Stimulated activated CD8-positive, alpha-beta memory T cell treated with anti-CD3 and anti-CD28 coated beads, Interleukin-7, amount 100 ng/mL, for 4 hours (primary cell): ENCODE results near the gene C11orf52.
"Not testable (repeated sequence)": the region's sequence is repeated elsewhere in the genome, so short reads cannot be mapped to it uniquely, and the experiment has no call there.

Experiments used
- DNase-seq, 2 donors: peaks; one replicate each; pipeline ENCODE4 v3.0.0-alpha.2; 2020; ENCODE audit warnings: low read depth in 2 of 2

C11orf52 gene

DNA sequence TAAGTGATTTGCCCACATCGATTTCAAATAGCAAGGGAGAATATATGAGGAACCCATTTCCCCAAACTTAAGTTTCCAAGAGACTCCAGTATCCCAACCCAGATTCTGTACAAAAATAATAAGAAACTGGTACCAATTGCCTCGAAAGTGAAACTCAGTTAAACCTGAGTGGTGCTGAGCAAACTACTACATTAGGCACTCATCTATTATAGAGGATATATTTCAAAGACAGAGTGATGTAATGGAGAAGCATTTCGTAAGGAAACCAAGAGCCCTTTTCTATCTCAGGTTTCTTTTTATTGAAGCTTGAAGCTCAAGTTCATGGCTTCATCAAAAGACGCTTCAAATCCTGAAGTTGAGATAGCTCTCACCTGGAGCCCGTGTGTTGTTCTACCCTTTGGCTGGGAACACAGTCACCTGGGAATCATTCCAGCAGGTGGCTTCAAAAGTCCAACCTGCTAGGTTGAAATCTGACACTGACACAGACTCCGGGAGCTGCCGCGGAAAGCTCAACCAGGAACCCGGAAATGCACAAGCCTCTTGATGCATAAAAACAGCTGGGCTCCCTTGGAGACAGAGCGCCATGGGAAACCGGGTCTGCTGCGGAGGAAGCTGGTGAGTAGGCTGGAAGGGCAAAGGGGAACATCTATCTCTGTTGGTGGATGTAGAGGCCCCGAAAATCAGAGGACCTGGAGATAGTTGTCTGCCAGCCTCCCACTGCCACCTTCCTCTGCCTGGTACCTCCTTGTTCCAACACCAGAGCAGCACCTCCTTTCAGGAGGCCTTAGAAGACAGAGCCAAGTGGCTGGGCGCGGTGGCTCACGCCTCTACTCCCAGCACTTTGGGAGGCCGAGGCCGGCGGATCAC is at the start of gene C11orf52:
C11orf52 (plus strand) TSS at position 524 of the 867 bp plus-strand sequence; CDS start at position 584, 60 bp downstream.
- no peak for DNase-seq

DNA sequence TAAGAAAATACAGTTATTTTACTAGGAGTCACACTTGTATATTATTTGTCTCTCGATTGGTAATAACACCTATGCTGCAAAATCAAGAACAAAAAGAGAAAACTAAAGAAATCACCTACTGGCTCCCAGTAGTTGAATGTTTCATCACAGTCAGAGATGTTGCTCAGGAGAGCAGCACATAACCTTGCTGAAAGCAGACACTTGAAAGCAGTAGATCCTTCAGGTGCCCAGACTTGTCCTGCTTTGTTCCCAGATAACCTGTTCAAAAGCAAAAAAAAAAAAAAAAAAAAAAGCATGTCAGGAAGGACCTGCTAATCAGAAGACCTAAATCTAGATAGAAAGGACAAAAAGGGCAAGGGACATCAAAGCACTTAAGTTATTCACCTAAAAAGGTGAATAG is 48.6 kb upstream of the C11orf52 start:
- no peak for DNase-seq

- no peak for DNase-seq
Observed at GRCh38 chr11:111870522-111870885, 48.2 kb upstream of the C11orf52 start.

DNA sequence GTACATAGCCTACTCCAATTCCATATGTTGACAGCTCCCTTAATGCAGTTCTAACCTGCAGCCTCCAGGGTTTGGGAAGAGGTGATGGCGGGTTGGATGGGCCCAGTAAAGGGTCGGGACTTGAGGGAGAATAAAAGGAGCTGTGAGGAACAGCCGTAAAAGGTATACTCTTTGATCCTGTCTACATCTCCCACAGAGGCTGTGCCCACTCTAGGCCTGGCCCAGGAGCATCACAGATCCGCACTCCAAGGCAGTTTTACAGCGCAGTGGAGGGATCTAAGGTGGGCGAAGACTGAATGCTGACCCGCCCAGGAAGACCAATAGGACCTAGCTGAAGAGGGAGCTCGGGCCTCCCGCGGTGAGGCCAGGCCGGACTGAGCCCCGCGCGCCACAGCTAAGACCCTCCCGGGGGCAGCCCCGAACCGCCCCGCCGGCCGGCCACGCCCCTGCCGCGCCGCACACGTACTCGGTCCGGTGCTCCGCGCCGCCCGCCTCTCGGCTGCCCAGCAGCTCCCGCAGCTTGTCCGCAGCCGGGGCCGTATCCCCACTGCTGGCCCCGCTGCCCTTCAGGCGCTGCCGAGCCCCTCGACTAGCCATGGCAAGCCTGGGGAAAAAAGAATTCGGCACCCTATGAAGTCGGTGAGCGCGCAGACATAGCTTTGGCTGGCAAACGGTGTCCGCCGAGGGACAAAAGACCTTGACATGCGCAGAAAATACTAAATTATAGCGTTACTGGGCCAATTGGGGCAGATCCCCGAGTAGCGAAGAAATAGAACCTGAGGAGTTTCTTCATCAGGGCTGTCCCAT is 47.6 kb upstream of the C11orf52 start, which contains the start of gene ALG9:
ALG9 (minus strand) TSS at position 696 of the 807 bp plus-strand sequence; CDS start at position 597, 99 bp downstream.
- peak; percentile 80 to 81 for DNase-seq

DNA sequence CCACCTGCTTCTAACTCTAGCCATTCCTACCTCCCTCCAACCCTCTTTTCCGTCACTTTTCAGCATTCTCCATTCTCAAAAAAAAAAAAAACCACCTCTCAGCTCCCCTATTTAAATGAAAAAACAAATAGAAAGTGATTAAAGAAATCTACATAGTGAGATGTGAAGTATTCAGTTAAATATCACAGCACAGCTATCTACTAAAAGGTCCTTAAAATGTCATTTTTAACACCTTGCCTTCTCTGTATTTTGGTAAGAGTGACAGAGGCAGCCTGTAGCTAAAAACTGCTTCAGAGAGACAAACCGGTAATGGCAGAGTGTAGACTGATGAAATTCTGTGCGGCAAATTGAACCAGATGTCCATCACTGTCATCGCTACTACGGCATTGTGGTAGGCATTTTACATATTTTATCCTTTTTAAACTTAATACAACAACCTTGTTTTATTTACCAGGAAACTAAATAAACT is 47.0 kb upstream of the C11orf52 start:
- DNase-seq: no peak

DNA sequence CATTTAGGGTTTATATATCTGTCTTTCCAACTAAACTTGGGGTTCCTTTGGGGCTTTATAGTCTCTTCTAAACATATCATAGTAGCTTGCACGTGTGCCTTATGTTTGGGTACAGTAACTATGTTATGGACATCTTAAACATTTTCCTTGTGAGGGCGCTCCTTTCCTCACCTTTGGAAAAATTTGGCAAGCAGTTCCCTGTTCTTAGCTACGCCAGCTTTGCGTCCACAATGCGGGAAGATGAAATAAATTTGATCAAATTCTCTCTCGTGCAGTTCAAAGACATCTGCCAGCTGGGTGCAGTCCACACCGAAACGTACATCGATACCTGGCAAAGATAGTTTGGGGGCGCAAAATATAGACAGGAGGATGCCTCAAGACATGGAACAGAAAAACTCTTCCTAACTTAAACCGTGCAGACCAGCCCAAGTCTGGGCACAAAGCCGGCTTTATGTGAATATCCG is 40.3 kb upstream of the C11orf52 start:
- DNase-seq: no peak

DNA sequence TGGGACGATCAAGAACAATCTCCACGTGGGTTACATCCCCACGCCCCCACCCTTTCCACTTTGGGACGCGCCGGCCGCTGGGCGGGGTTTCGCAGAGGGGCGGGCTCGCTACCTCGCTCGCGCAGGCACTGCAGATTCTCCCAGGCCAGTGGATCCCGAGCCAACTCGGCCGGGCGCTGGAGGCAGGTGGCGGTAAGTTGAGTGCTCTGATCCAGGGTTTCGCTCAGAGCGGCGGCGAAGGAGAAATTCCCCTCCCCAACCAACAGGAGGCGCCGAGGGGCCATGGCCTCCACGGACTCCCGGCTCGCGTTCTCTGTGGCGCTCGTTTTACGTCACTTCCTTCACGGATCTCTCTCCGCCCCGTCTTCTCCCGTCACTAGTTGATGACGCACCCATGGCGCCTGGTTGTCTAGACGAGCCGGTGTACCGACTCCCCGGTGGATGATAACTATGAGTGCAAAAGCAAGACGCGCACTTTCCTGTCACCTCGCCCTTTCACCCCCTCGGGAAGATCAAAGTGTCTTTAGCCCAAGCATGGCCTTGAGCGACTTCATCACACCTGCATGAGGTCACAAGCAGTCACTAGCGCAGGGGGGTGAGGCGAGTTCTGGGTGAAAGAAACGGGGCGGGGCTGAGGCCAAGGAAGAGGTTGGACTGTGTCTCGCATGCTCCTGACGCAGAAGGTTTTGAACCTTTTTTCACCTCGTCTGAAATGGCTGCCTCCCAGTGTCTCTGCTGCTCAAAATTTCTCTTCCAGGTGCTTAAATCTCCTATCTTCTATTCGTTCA is 39.7 kb upstream of the C11orf52 start, which contains the start of the genes CFAP68 and FDXACB1:
CFAP68 (plus strand) TSS at position 693 of the 788 bp plus-strand sequence; CDS start at position 713, 20 bp downstream.
FDXACB1 (minus strand) TSS at position 317 of the 788 bp plus-strand sequence; CDS start at position 284, 33 bp downstream.
- peak; percentile 89 to 94 for DNase-seq

GRCh38 chr11:111879637-111879960 is 39.1 kb upstream of the C11orf52 start:
- no peak for DNase-seq

GRCh38 chr11:111882202-111882601 is 36.5 kb upstream of the C11orf52 start:
- no peak for DNase-seq

DNA sequence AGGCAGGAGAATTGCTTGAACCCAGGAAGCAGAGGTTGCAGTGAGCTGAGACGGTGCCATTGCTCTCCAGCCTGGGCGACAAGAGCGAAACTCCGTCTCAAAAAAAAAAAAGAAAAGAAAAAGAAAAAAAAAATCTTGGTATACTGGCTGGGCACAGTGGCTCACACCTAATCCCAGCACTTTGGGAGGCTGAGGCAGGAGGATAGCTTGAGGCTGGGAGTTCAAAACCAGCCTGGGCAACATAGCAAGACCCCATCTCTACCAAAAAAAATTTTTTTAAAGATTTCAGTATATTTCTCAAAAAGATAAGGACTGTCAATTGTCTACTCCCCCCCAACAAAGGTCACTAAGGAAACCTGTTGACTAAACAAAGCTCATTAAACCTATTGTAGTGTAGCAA is 33.7 kb upstream of the C11orf52 start:
- not testable (repeated sequence) for DNase-seq

- no peak for DNase-seq
Observed at GRCh38 chr11:111886032-111886431, 32.7 kb upstream of the C11orf52 start.

GRCh38 chr11:111886844-111887243 is 31.9 kb upstream of the C11orf52 start:
- no peak for DNase-seq

GRCh38 chr11:111905411-111905810 is 13.3 kb upstream of the C11orf52 start:
- DNase-seq: no peak

DNA sequence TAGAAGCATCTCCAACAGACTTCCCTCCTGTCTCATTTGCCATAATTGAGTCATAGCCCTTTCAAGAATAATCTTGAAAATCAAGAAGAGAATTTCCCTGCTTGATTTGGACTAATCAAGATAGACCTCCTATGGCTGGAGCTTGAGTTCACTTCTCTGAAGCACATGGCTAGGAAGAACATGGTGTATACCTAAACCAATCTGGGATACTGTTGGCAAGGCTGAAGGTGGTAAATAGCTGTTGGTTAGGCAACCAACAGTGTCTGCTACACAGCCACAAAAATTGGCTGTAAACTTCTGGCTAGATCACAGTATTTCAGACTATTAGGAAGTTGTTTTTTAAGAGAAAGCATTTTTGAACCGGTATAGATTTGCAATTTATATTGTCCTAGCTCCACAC is 12.0 kb upstream of the C11orf52 start:
- no peak for DNase-seq

GRCh38 chr11:111908639-111909305 is 9.9 kb upstream of the C11orf52 start:
- no peak for DNase-seq

- no peak for DNase-seq
Observed at GRCh38 chr11:111909378-111909777, 9.3 kb upstream of the C11orf52 start.

GRCh38 chr11:111910676-111911562 is 7.8 kb upstream of the C11orf52 start:
- no peak for DNase-seq

DNA sequence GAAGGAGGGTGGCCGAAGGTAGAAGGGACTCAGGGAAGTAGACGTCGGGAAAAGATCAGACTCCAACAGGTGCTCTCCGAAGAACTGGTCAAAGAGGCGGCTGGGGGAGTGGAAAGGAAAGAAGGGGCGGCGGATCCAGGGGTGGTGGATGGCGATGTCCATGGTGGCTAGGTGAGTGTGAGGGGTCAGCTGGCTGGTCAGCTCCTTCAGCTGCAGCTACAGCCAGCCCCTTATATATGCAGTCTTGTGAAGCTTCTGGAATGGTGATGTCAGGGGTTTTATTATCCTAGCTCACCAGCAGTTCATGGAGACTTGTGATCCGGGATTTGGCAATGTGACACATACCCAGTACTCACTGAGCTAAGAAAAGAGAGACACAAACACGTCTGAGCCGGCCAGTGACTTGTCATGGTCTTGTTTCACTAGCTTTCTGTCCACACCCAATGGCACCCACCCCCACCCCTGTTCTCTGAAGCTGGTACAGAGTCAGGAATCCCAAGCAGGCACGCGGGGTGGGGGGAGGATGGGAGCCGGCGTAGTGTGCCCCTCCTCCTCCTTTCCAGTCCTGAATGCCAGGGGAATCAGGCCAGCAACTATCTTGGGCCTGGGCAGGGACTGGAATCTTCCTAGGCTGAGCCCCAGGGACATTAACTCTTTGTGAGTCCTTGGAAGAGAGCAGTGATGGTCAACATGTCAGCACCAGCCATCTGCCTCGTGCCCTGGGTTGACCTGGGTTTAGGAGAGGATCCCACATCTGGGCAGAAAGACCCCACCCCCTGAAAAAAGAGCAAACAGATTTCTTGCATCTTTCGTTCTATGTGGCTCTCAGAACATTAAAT is 6.9 kb upstream of the C11orf52 start, which contains the start of gene CRYAB:
CRYAB (minus strand) TSS at position 208 of the 839 bp plus-strand sequence; CDS start at position 162, 46 bp downstream.
- DNase-seq: no peak

- DNase-seq: no peak
Observed at GRCh38 chr11:111912535-111912934, 6.2 kb upstream of the C11orf52 start, which contains the start of gene HSPB2. TSS of gene HSPB2 (plus strand) at chr11:111912734. CDS start at chr11:111912830, 96 bp downstream.
